Liver (tissue), 9 donors: ENCODE measurements around the gene ZNF771. TPM values are rescaled to one million over a fixed set of nuclear protein-coding genes. Genes with fewer than 3 reads are reported as not detected.

Source experiments
- DNase-seq: peaks from one replicate; pipeline ENCODE4 v3.0.0-alpha.2; 2017; ENCODE audit warnings: low spot score
- H3K27ac ChIP-seq, 2 donors: one replicate each; pipeline ENCODE4 v1.7.0; 2013; ENCODE audit warnings: inconsistent platforms in 2 of 2, low read length in 2 of 2, control low read depth in 1 of 2, low read depth in 1 of 2, mild to moderate bottlenecking in 1 of 2
- H3K27me3 ChIP-seq, 4 donors: one replicate each; pipeline versions ENCODE4 v1.6.1 to v1.7.0; 2013; ENCODE audit warnings: low read length in 3 of 4, inconsistent platforms in 1 of 4, mild to moderate bottlenecking in 1 of 4, moderate library complexity in 1 of 4; ENCODE audit not compliant: control insufficient read depth in 4 of 4, insufficient read depth in 4 of 4
- H3K36me3 ChIP-seq, 4 donors: one replicate each; pipeline versions ENCODE4 v1.6.1 to v1.7.0; 2013; ENCODE audit warnings: low read length in 3 of 4, mild to moderate bottlenecking in 3 of 4, low read depth in 1 of 4, moderate library complexity in 1 of 4; ENCODE audit not compliant: control insufficient read depth in 4 of 4, insufficient read depth in 3 of 4
- H3K4me1 ChIP-seq, 4 donors: one replicate each; pipeline versions ENCODE4 v1.6.1 to v1.7.0; 2013; ENCODE audit warnings: low read length in 3 of 4, mild to moderate bottlenecking in 3 of 4, moderate library complexity in 1 of 4; ENCODE audit not compliant: control insufficient read depth in 4 of 4, insufficient read depth in 4 of 4
- H3K4me3 ChIP-seq, 3 donors: one replicate each; pipeline versions ENCODE4 v1.6.1 to v1.7.0; 2013; ENCODE audit warnings: low read length in 3 of 3, control low read depth in 1 of 3, low read depth in 1 of 3, mild to moderate bottlenecking in 1 of 3
- H3K9ac ChIP-seq, 2 donors: one replicate each; pipeline ENCODE4 v1.7.0; 2013; ENCODE audit warnings: low read length in 2 of 2, mild to moderate bottlenecking in 2 of 2, moderate library complexity in 2 of 2, control low read depth in 1 of 2, low read depth in 1 of 2
- H3K9me3 ChIP-seq, 4 donors: one replicate each; pipeline versions ENCODE4 v1.6.1 to v1.7.0; 2013; ENCODE audit warnings: low read length in 3 of 4; ENCODE audit not compliant: control insufficient read depth in 4 of 4
- EGR1 ChIP-seq, 2 donors: IDR thresholded peaks; 2 replicates each; pipeline ENCODE4 v1.6.1; 2016 to 2018; ENCODE audit warnings: antibody characterized with exemption in 2 of 2, low read depth in 2 of 2
- FOXA1 ChIP-seq: IDR thresholded peaks from 2 replicates; pipeline ENCODE4 v1.6.1; 2016; ENCODE audit warnings: antibody characterized with exemption
- FOXA2 ChIP-seq: IDR thresholded peaks from 2 replicates; pipeline ENCODE4 v1.6.1; 2016; ENCODE audit warnings: antibody characterized with exemption
- GABPA ChIP-seq, 2 donors: IDR thresholded peaks in 1 of 2; conservative IDR thresholded peaks in 1 of 2; 2 replicates each; pipeline ENCODE4 v1.6.1; 2016; ENCODE audit warnings: antibody characterized with exemption in 2 of 2, mild to moderate bottlenecking in 1 of 2, moderate library complexity in 1 of 2
- HNF4A ChIP-seq, 2 donors: conservative IDR thresholded peaks; 2 replicates each; pipeline ENCODE4 v1.6.1; 2016; ENCODE audit warnings: antibody characterized with exemption in 2 of 2, mild to moderate bottlenecking in 2 of 2
- HNF4G ChIP-seq: IDR thresholded peaks from 2 replicates; pipeline ENCODE4 v1.6.1; 2016; ENCODE audit warnings: antibody characterized with exemption
- JUND ChIP-seq, 2 donors: IDR thresholded peaks; 2 replicates each; pipeline ENCODE4 v1.6.1; 2016; ENCODE audit warnings: antibody characterized with exemption in 2 of 2
- NR2F2 ChIP-seq: IDR thresholded peaks from 2 replicates; pipeline ENCODE4 v1.6.1; 2016; ENCODE audit warnings: antibody characterized with exemption
- RAD21 ChIP-seq, 2 donors: IDR thresholded peaks; 2 replicates each; pipeline ENCODE4 v1.6.1; 2016; ENCODE audit warnings: antibody characterized with exemption in 2 of 2, mild to moderate bottlenecking in 2 of 2
- RXRA ChIP-seq, 2 donors: IDR thresholded peaks; 2 replicates each; pipeline ENCODE4 v1.6.1; 2017 to 2018; ENCODE audit warnings: antibody characterized with exemption in 2 of 2, mild to moderate bottlenecking in 1 of 2
- SP1 ChIP-seq: IDR thresholded peaks from 2 replicates; pipeline ENCODE4 v1.6.1; 2018; ENCODE audit warnings: antibody characterized with exemption, mild to moderate bottlenecking
- TAF1 ChIP-seq: conservative IDR thresholded peaks from 2 replicates; pipeline ENCODE4 v1.6.1; 2016; ENCODE audit warnings: antibody characterized with exemption, mild to moderate bottlenecking
- YY1 ChIP-seq: IDR thresholded peaks from 2 replicates; pipeline ENCODE4 v1.6.1; 2016; ENCODE audit warnings: antibody characterized with exemption, mild to moderate bottlenecking
- WGBS: extraction: QIAGEN DNeasy Blood & Tissue Kit; methylation state at CpG from one replicate; pipeline ENCODE4 v1.1.7; 2013; 5-methylcytosine and 5-hydroxymethylcytosine counted together
- polyA plus RNA-seq, 2 donors: library from polyadenylated mRNA; stranded (reverse) in 1 of 2; unstranded in 1 of 2; fragments of 200-250 nt in 1 of 2; fragments of >200 nt in 1 of 2; fragmentation: Nextera tagmentation in 1 of 2; extraction: Ambion mirVana in 1 of 2; gene quantifications; one replicate each; pipeline versions ENCODE4 v1.2.1 to v1.2.3, GENCODE V29; 2013 to 2015
- total RNA-seq, 2 donors: library from RNA; depleted of rRNA; stranded (reverse); fragments of >200 nt; gene quantifications; one replicate each; pipeline ENCODE4 v1.2.3, GENCODE V29; 2014
- TF ChIP-seq, protein P1 (sequence below): IDR thresholded peaks from 2 replicates; pipeline ENCODE4 v1.6.1; 2016; ENCODE audit warnings: antibody characterized with exemption
- TF ChIP-seq, protein P2 (sequence below): IDR thresholded peaks from 2 replicates; pipeline ENCODE4 v1.6.1; 2016; ENCODE audit warnings: antibody characterized with exemption
- TF ChIP-seq, protein P3 (sequence below): fragments of 150-350 bp; IDR thresholded peaks from 2 replicates; pipeline ENCODE4 v1.5.1; 2017; ENCODE audit warnings: improper control_type of control experiment, low read depth, low read length; ENCODE audit not compliant: missing input control
- TF ChIP-seq, protein P4 (sequence below): IDR thresholded peaks from 2 replicates; pipeline ENCODE4 v1.6.1; 2016; ENCODE audit warnings: antibody characterized with exemption, mild to moderate bottlenecking
- TF ChIP-seq, protein P5 (sequence below): IDR thresholded peaks from 2 replicates; pipeline ENCODE4 v1.6.1; 2016; ENCODE audit warnings: antibody characterized with exemption
- donor health status: healthy.
- donor health status: healthy.
- donor health status: healthy.
- donor health status: healthy.
- donor health status: healthy.

The ZNF771 gene
- total and polyA plus RNA-seq, 4 donors, result 2.6 to 8.0 (median 5.2) TPM

DNA sequence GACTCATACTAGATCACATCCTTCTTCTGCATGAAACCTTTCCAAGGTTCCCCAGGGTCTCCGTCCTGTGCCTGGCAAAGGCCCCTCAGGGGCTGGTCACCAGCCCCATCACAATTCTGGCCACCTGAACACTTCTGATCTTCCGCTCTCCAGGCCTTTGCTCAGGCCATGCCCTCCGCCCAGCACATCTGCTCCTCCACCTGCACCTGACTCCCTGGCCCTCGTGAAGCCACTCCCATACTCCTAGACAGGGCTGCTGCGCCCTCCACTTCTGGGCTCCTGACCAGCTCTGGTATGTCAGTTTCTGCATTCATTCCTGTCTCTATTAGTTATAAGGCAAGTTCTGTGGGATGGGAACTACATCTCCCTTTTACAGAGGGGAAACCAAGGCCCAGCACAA, 34.7 kb upstream of the ZNF771 start:
- H3K27ac ChIP-seq, result no peak overlapping the region
- TF ChIP-seq, protein P1, sequence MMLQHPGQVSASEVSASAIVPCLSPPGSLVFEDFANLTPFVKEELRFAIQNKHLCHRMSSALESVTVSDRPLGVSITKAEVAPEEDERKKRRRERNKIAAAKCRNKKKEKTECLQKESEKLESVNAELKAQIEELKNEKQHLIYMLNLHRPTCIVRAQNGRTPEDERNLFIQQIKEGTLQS, result no peak
- TF ChIP-seq GABPA (IDR thresholded peaks at IDR 0.05 in 1 of 2, conservative IDR thresholded peaks at IDR 0.05 in 1 of 2) (no peak), RXRA (IDR thresholded peaks at IDR 0.05) (no peak), RAD21 (IDR thresholded peaks at IDR 0.05) (no peak), HNF4A (conservative IDR thresholded peaks at IDR 0.05) (no peak), HNF4G (no peak), JUND (IDR thresholded peaks at IDR 0.05) (no peak), TAF1 (no peak), YY1 (no peak), EGR1 (IDR thresholded peaks at IDR 0.05; ENCODE audit: low read depth in 2 of 2) (no peak), NR2F2 (no peak), FOXA1 (no peak), SP1 (no peak), FOXA2 (no peak)
- TF ChIP-seq, protein P2, sequence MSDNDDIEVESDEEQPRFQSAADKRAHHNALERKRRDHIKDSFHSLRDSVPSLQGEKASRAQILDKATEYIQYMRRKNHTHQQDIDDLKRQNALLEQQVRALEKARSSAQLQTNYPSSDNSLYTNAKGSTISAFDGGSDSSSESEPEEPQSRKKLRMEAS, result no peak
- TF ChIP-seq, protein P3, sequence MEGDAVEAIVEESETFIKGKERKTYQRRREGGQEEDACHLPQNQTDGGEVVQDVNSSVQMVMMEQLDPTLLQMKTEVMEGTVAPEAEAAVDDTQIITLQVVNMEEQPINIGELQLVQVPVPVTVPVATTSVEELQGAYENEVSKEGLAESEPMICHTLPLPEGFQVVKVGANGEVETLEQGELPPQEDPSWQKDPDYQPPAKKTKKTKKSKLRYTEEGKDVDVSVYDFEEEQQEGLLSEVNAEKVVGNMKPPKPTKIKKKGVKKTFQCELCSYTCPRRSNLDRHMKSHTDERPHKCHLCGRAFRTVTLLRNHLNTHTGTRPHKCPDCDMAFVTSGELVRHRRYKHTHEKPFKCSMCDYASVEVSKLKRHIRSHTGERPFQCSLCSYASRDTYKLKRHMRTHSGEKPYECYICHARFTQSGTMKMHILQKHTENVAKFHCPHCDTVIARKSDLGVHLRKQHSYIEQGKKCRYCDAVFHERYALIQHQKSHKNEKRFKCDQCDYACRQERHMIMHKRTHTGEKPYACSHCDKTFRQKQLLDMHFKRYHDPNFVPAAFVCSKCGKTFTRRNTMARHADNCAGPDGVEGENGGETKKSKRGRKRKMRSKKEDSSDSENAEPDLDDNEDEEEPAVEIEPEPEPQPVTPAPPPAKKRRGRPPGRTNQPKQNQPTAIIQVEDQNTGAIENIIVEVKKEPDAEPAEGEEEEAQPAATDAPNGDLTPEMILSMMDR, result no peak
- TF ChIP-seq, protein P4, sequence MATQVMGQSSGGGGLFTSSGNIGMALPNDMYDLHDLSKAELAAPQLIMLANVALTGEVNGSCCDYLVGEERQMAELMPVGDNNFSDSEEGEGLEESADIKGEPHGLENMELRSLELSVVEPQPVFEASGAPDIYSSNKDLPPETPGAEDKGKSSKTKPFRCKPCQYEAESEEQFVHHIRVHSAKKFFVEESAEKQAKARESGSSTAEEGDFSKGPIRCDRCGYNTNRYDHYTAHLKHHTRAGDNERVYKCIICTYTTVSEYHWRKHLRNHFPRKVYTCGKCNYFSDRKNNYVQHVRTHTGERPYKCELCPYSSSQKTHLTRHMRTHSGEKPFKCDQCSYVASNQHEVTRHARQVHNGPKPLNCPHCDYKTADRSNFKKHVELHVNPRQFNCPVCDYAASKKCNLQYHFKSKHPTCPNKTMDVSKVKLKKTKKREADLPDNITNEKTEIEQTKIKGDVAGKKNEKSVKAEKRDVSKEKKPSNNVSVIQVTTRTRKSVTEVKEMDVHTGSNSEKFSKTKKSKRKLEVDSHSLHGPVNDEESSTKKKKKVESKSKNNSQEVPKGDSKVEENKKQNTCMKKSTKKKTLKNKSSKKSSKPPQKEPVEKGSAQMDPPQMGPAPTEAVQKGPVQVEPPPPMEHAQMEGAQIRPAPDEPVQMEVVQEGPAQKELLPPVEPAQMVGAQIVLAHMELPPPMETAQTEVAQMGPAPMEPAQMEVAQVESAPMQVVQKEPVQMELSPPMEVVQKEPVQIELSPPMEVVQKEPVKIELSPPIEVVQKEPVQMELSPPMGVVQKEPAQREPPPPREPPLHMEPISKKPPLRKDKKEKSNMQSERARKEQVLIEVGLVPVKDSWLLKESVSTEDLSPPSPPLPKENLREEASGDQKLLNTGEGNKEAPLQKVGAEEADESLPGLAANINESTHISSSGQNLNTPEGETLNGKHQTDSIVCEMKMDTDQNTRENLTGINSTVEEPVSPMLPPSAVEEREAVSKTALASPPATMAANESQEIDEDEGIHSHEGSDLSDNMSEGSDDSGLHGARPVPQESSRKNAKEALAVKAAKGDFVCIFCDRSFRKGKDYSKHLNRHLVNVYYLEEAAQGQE, result no peak
- TF ChIP-seq, protein P5, sequence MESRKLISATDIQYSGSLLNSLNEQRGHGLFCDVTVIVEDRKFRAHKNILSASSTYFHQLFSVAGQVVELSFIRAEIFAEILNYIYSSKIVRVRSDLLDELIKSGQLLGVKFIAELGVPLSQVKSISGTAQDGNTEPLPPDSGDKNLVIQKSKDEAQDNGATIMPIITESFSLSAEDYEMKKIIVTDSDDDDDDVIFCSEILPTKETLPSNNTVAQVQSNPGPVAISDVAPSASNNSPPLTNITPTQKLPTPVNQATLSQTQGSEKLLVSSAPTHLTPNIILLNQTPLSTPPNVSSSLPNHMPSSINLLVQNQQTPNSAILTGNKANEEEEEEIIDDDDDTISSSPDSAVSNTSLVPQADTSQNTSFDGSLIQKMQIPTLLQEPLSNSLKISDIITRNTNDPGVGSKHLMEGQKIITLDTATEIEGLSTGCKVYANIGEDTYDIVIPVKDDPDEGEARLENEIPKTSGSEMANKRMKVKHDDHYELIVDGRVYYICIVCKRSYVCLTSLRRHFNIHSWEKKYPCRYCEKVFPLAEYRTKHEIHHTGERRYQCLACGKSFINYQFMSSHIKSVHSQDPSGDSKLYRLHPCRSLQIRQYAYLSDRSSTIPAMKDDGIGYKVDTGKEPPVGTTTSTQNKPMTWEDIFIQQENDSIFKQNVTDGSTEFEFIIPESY, result no peak
- H3K4me3 ChIP-seq, result no peak overlapping the region
- H3K9me3 ChIP-seq, result no peaks in the 10 kb centered on the region
- WGBS, result 92% methylated on average over 5 of the region's 5 CpGs
- DNase-seq, result no peak
- H3K36me3 ChIP-seq, result no peaks in the 10 kb centered on the region
- no peaks in the 10 kb centered on the region for H3K27me3 ChIP-seq
- H3K4me1 ChIP-seq, result peaks cover 0 to 26% (median 20%) of the 10 kb centered on the region in 4 donors
- no peak overlapping the region for H3K9ac ChIP-seq
